GM18502 (cell line): Measurements from ENCODE around the gene HYPK.

ENCODE experiments used
- ATAC-seq: cut with Tn5 transposase; IDR thresholded peaks from one replicate; pipeline ENCODE4 v1.9.1; 2021; ENCODE audit warnings: mild to moderate bottlenecking; ENCODE audit not compliant: unreplicated experiment, poor library complexity

The HYPK gene

GRCh38 chr15:43800286-43801141, at the start of gene HYPK:
Gene HYPK (plus strand): TSS chr15:43800599. CDS start chr15:43800623, 24 bp downstream.
- ATAC-seq, result peak; percentile 93

GRCh38 chr15:43751885-43752284, 48.5 kb upstream of the HYPK start:
- ATAC-seq, result no peak

GRCh38 chr15:43762824-43763223, 37.6 kb upstream of the HYPK start:
- no peak for ATAC-seq

- ATAC-seq, result no peak
Measured at GRCh38 chr15:43763819-43764446, 36.5 kb upstream of the HYPK start.

GRCh38 chr15:43769584-43770228, 30.7 kb upstream of the HYPK start:
- no peak for ATAC-seq

GRCh38 chr15:43771816-43772215, 28.6 kb upstream of the HYPK start:
- no peak for ATAC-seq

- no peak for ATAC-seq
Measured at GRCh38 chr15:43772624-43773023, 27.8 kb upstream of the HYPK start.

- no peak for ATAC-seq
Measured at GRCh38 chr15:43774062-43774461, 26.3 kb upstream of the HYPK start.

GRCh38 chr15:43775411-43775965, 24.9 kb upstream of the HYPK start:
- no peak for ATAC-seq

- ATAC-seq, result peak; percentile 59
Measured at GRCh38 chr15:43776101-43776717, 24.2 kb upstream of the HYPK start.

- ATAC-seq, result peak; percentile 49
Measured at GRCh38 chr15:43776718-43777266, 23.6 kb upstream of the HYPK start, which contains the start of gene ELL3. Gene ELL3 (minus strand): TSS chr15:43776966. CDS start chr15:43776901, 65 bp downstream.

GRCh38 chr15:43777267-43777914, 23.0 kb upstream of the HYPK start:
- peak; percentile 58 for ATAC-seq

GRCh38 chr15:43779016-43779415, 21.4 kb upstream of the HYPK start:
- no peak for ATAC-seq

- no peak for ATAC-seq
Measured at GRCh38 chr15:43789409-43789808, 11.0 kb upstream of the HYPK start.

- peak; percentile 91 for ATAC-seq
Measured at GRCh38 chr15:43791993-43792760, 8.2 kb upstream of the HYPK start, which contains the start of gene SERF2. Gene SERF2 (plus strand): TSS chr15:43792320. CDS start chr15:43792377, 57 bp downstream.

GRCh38 chr15:43792761-43793476, 7.5 kb upstream of the HYPK start:
- ATAC-seq, result no peak

- ATAC-seq, result no peak
Measured at GRCh38 chr15:43793647-43794046, 6.8 kb upstream of the HYPK start.
